Measurements from ENCODE around the gene EXOC4. TPM values are rescaled to one million over a fixed set of nuclear protein-coding genes. Genes with fewer than 3 reads are reported as not detected.

EXOC4 gene
- total and polyA plus RNA-seq, 12 donors, result 7.5 to 41.7 (median 34.6) TPM

GRCh38 chr7:133955208-133955607 lies 702.3 kb downstream of the EXOC4 start:
- DNase-seq, result no peak
- intact Hi-C loops (cut with DNase I), result no loop called here
- Histone ChIP-seq H3K36me3 (no peaks in the 10 kb centered on the region), H3K27me3 (no peaks in the 10 kb centered on the region), H3K4me1 (peaks cover 0 to 6% (median 0%) of the 10 kb centered on the region in 9 donors), H3K27ac (no peak overlapping the region), H3K4me3 (no peak overlapping the region), H3K9me3 (no peaks in the 10 kb centered on the region)
- TF ChIP-seq CTCF (IDR thresholded peaks at IDR 0.05), result no peak
- WGBS, 2 donors, result 93 to 100% methylated on average over 2 of the region's 2 CpGs
- no peak for ATAC-seq

GRCh38 chr7:133957845-133958244 lies 705.0 kb downstream of the EXOC4 start:
- H3K36me3 ChIP-seq, result no peaks in the 10 kb centered on the region

GRCh38 chr7:133958822-133959221 lies 705.9 kb downstream of the EXOC4 start:
- WGBS, 2 donors, result 90 to 95% methylated on average over 1 of the region's 1 CpG
- peaks cover 0 to 6% (median 0%) of the 10 kb centered on the region in 9 donors for H3K4me1 ChIP-seq

More at GRCh38 chr7:133957845-133958244, 705.0 kb downstream of the EXOC4 start:
- no peak for ATAC-seq
- H3K27me3 ChIP-seq, result no peaks in the 10 kb centered on the region
- H3K27ac ChIP-seq, result no peak overlapping the region
- H3K9me3 ChIP-seq, result no peaks in the 10 kb centered on the region
- DNase-seq, result no peak
- WGBS, 2 donors, result 63 to 72% methylated on average over 2 of the region's 2 CpGs
- TF ChIP-seq CTCF (IDR thresholded peaks at IDR 0.05), result no peak
- H3K4me1 ChIP-seq, result peaks cover 0 to 6% (median 0%) of the 10 kb centered on the region in 9 donors
- H3K4me3 ChIP-seq, result no peak overlapping the region
- intact Hi-C loops (cut with DNase I), result no loop called here

GRCh38 chr7:133959505-133959904 lies 706.6 kb downstream of the EXOC4 start:
- Histone ChIP-seq H3K27ac (no peak overlapping the region), H3K9me3 (peaks cover 0 to 6% (median 0%) of the 10 kb centered on the region in 11 donors), H3K4me3 (no peak overlapping the region), H3K36me3 (no peaks in the 10 kb centered on the region), H3K4me1 (peaks cover 0 to 6% (median 0%) of the 10 kb centered on the region in 9 donors), H3K27me3 (no peaks in the 10 kb centered on the region)
- intact Hi-C loops (cut with DNase I), result no loop called here
- 93 to 95% methylated on average over 2 of the region's 2 CpGs for WGBS, 2 donors
- TF ChIP-seq CTCF (IDR thresholded peaks at IDR 0.05), result no peak
- ATAC-seq (no peak), DNase-seq (no peak)

More at GRCh38 chr7:133958822-133959221, 705.9 kb downstream of the EXOC4 start:
- intact Hi-C loops (cut with DNase I), result no loop called here
- TF ChIP-seq CTCF (IDR thresholded peaks at IDR 0.05), result no peak
- Histone ChIP-seq H3K4me3 (no peak overlapping the region), H3K9me3 (no peaks in the 10 kb centered on the region), H3K27me3 (no peaks in the 10 kb centered on the region), H3K27ac (no peak overlapping the region), H3K36me3 (no peaks in the 10 kb centered on the region)
- ATAC-seq (no peak), DNase-seq (no peak)

Data from heart right ventricle (tissue), 16 donors.